Natural killer cell treated with Interleukin-12 subunit alpha and Interleukin-12 subunit beta and Interleukin-15 and Interleukin-18, amount 100 ng/mL, for 72 hours (primary cell): ENCODE measurements around the gene CHRNA5. TPM values are rescaled to one million over a fixed set of nuclear protein-coding genes. Genes with fewer than 3 reads are reported as not detected.
"Not testable (repeated sequence)": the region's sequence is repeated elsewhere in the genome, so short reads cannot be mapped to it uniquely, and the experiment has no call there.

Experiments used
- ATAC-seq, 2 donors: fragments of 150-1000 bp; cut with Tn5 transposase in 1 of 2; sonication (Bioruptor Pico), chemical (Tn5 transposase) in 1 of 2; 2 replicates each; pipeline ENCODE4 v1.10.0; 2021
- DNase-seq: peaks from one replicate; pipeline ENCODE4 v3.0.0; 2022; ENCODE audit warnings: low spot score
- H3K27ac Mint-ChIP-seq, 2 donors: 1 replicate in 1 of 2; 2 replicates in 1 of 2; pipeline ENCODE4 v1.8.0; 2022; ENCODE audit warnings: mixed read lengths in 2 of 2, mild to moderate bottlenecking in 1 of 2, moderate library complexity in 1 of 2
- H3K27me3 Mint-ChIP-seq, 2 donors: 1 replicate in 1 of 2; 2 replicates in 1 of 2; pipeline ENCODE4 v1.8.0; 2022; ENCODE audit warnings: mixed read lengths in 2 of 2
- H3K36me3 Mint-ChIP-seq: one replicate; pipeline ENCODE4 v1.8.0; 2022; ENCODE audit warnings: mixed read lengths
- H3K4me1 Mint-ChIP-seq, 2 donors: 1 replicate in 1 of 2; 2 replicates in 1 of 2; pipeline ENCODE4 v1.8.0; 2022; ENCODE audit warnings: low read depth in 2 of 2, mixed read lengths in 2 of 2, mild to moderate bottlenecking in 1 of 2
- H3K4me3 Mint-ChIP-seq: one replicate; pipeline ENCODE4 v1.8.0; 2022; ENCODE audit warnings: mixed read lengths
- H3K9me3 Mint-ChIP-seq: 2 replicates; pipeline ENCODE4 v1.8.0; 2022; ENCODE audit warnings: mixed read lengths
- total RNA-seq, 2 donors: library from RNA; stranded (reverse); gene quantifications; one replicate each; pipeline ENCODE4 v1.2.3, GENCODE V29; 2022

The CHRNA5 gene
- 1 to 10 TPM; 4.4 to 9.0 TPM for total RNA-seq

DNA sequence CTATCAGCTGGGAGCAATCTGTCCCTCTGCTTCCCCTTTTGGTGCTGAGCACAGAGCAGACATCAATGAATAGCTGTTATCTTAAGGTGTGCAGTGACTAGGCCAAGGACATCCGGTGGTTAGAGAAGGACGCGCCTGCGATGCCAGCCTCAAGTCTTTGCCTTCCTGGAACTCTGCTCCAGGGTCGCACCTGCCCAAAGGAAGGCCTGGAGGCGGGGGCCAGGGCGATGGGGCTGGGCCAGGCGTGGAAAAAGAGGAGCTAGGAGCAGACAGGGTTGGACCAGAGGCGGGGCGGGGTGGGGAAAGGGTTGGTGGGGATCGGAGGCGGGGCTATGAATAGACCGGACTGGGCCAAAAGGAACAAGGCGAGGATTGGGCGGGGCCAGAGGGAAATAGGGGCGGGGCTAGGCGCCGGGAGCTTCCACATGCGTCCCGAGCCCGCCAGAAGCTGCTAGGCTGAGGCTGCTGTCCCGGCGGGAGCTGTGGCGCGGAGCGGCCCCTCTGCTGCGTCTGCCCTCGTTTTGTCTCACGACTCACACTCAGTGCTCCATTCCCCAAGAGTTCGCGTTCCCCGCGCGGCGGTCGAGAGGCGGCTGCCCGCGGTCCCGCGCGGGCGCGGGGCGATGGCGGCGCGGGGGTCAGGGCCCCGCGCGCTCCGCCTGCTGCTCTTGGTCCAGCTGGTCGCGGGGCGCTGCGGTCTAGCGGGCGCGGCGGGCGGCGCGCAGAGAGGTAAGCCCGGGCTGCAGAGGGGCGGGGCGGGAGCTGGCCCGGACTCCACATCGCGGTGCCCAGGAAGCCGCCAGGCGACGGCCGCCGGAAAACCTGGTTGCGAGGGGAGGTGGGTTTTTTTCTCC lies at the start of gene CHRNA5:
TSS of gene CHRNA5 (plus strand) at position 424 of the 854 bp plus-strand sequence. CDS start at position 624, 200 bp downstream.
- ATAC-seq (peak; percentile 94 to 96), DNase-seq (peak; percentile 86)
- H3K27ac Mint-ChIP-seq, result peak within 1 kb of the TSS; percentile 23 to 47
- H3K36me3 Mint-ChIP-seq, result no peaks in the 10 kb centered on the region
- H3K9me3 Mint-ChIP-seq, result no peaks in the 10 kb centered on the region
- H3K27me3 Mint-ChIP-seq, result peaks cover 14% of the 10 kb centered on the region in 2 donors
- H3K4me1 Mint-ChIP-seq, result peaks cover 15 to 23% of the 10 kb centered on the region in 2 donors
- peak within 1 kb of the TSS; percentile 77 for H3K4me3 Mint-ChIP-seq

DNA sequence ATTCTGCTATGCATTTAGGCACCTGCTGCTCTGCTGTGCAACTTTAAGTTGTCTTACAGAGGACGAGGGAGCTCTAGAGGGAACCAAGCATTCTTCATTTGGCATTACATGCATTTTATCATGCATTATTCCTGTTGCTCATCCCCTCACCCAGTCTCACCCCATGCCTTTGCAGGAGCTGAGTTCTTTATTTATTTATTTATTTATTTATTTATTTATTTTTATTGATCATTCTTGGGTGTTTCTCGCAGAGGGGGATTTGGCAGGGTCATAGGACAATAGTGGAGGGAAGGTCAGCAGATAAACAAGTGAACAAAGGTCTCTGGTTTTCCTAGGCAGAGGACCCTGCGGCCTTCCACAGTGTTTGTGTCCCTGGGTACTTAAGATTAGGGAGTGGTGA lies 45.3 kb upstream of the CHRNA5 start:
- H3K36me3 Mint-ChIP-seq, H3K4me1 Mint-ChIP-seq, H3K27ac Mint-ChIP-seq, H3K9me3 Mint-ChIP-seq, H3K4me3 Mint-ChIP-seq, H3K27me3 Mint-ChIP-seq, DNase-seq, ATAC-seq: not testable (repeated sequence)

DNA sequence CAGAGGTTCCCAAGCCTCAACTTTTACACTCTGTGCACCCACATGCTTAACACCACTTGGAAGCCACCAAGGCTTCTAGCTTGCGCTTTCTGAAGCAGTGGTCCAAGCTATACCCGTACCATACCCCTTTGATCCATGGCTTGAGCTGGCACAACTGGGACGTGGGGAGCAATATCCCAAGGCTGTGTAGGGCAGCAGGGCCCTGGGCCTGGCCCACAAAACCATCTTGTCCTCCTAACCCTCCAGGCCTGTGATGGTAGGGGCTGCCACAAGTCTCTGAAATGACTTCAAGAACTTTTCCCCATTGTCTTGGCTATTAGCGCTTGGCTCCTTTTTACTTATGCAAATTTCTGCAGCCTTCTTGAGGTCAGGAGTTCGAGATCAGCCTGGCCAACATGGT lies 41.1 kb upstream of the CHRNA5 start:
- ATAC-seq (no peak), DNase-seq (no peak)
- H3K27ac Mint-ChIP-seq, result no peak overlapping the region
- H3K9me3 Mint-ChIP-seq, result no peaks in the 10 kb centered on the region
- H3K27me3 Mint-ChIP-seq, result peaks cover 0 to 7% of the 10 kb centered on the region in 2 donors
- no peaks in the 10 kb centered on the region for H3K4me1 Mint-ChIP-seq
- no peak overlapping the region for H3K4me3 Mint-ChIP-seq
- H3K36me3 Mint-ChIP-seq, result no peaks in the 10 kb centered on the region

DNA sequence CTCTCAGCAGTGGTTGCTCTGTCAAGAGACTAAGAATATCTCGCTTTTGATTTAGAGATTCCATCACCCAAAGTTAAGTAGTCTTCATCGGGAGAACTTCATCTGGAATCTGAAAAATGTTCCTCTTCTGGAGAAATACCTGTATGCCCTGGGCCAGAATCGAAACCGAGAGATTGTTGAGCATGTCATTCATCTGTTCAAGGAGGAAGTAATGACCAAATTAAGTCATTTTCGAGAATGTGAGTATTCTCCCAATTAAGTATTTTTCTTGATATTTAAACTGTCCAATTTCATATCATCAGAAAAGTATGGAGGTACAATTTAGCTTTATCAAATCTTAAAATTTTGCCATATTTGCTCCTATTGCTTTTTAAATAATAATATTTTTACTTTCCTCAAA lies 38.0 kb upstream of the CHRNA5 start:
- H3K4me3 Mint-ChIP-seq, result no peak overlapping the region
- H3K9me3 Mint-ChIP-seq, result no peaks in the 10 kb centered on the region
- H3K36me3 Mint-ChIP-seq, result no peaks in the 10 kb centered on the region
- no peak for ATAC-seq
- no peak overlapping the region for H3K27ac Mint-ChIP-seq
- no peak for DNase-seq
- peaks cover 0 to 7% of the 10 kb centered on the region in 2 donors for H3K27me3 Mint-ChIP-seq
- no peaks in the 10 kb centered on the region for H3K4me1 Mint-ChIP-seq

DNA sequence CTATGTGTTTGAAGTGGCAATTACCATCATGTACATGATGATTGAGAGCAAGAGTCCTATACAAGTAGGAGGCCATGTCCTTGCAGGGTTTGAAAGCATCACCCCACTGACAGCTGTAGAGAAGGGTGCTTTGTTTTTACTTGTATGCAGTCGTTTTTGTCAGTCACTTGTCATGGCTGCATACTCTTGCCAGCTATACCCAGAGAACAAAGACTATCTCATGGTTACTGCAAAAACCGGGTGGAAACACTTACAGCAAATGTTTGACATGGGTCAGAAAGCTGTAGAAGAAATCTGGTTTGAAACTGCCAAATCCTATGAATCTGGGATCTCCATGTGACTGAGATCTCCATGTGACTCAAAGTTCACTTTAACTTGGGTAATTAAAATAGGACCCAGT lies 32.0 kb upstream of the CHRNA5 start:
- DNase-seq, result no peak
- Mint-ChIP-seq H3K4me1 (no peaks in the 10 kb centered on the region), H3K4me3 (no peak overlapping the region), H3K27ac (no peak overlapping the region), H3K27me3 (no peaks in the 10 kb centered on the region), H3K9me3 (no peaks in the 10 kb centered on the region), H3K36me3 (no peaks in the 10 kb centered on the region)
- ATAC-seq, result no peak

DNA sequence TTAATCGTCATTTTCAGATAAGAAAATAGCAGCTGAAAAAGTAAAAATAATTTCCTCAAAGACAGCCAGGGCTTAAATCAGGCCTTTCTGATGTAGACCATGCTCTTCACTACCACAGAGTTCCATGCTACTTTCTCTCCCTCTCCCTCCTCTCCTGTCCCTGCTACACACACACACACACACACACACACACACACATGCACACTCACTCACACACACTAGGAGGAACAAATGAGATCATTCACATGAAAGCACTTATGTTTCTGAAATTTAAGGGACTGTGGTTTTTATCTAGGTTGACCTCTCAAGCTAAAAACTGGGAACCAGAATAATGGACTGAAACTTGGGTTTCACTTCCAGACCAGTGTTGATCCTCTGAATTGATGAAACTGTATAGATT lies 29.2 kb upstream of the CHRNA5 start:
- no peaks in the 10 kb centered on the region for H3K27me3 Mint-ChIP-seq
- DNase-seq (no peak), ATAC-seq (no peak)
- peaks cover 4 to 9% of the 10 kb centered on the region in 2 donors for H3K4me1 Mint-ChIP-seq
- no peaks in the 10 kb centered on the region for H3K9me3 Mint-ChIP-seq
- peaks cover 4% of the 10 kb centered on the region for H3K36me3 Mint-ChIP-seq
- no peak overlapping the region for H3K27ac Mint-ChIP-seq
- H3K4me3 Mint-ChIP-seq, result no peak overlapping the region

DNA sequence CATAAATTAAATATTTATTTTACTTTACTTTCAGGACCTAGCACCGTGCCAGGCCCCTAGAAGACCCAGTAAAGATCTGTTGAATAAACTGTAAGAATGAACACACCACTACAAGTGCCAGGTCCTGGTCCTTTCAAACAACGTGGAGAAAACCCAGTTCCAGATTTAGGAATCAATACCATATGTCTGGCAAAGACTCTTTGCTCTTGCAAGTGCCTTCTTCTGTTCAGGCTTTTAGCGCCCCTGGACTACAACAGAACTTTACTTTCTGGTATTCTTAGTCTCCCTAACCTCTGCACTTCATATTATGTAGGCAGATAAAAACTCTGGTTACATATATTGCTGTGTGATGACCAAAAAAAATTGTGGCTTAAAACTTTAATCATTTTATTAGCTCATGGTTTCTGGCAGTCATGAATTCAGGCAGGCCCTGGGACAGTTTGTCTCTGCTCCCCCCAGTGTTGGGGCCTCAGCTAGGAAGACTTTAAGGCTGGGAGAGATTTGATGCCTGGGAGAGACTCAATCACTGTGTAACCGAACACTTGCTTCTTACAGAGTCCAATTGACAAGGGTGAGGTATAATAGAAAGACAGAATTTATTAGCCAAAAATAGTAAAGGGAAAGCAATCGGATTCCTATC lies 27.9 kb upstream of the CHRNA5 start:
- H3K9me3 Mint-ChIP-seq, result no peaks in the 10 kb centered on the region
- no peak overlapping the region for H3K27ac Mint-ChIP-seq
- no peak overlapping the region for H3K4me3 Mint-ChIP-seq
- ATAC-seq (no peak), DNase-seq (no peak)
- H3K4me1 Mint-ChIP-seq, result peaks cover 11 to 22% of the 10 kb centered on the region in 2 donors
- H3K36me3 Mint-ChIP-seq, result peaks cover 16% of the 10 kb centered on the region
- H3K27me3 Mint-ChIP-seq, result no peaks in the 10 kb centered on the region

DNA sequence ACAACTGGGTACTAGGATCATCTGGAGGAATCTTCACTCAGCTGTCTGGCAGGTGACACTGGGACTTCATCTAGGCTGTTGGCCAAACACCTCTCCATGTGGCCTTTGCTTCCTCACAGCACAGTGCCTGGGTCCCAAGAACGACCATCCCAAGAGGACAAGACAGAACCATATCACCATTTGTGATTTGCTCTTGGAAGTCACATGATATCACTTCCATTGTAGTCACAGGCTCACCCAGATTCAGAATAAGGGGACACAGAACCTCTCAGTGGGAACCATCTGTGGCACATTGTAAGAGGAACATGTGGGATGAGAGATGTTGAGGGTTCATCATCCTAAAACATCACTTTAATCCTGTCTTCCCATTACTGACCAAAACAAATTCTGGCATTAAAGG lies 27.0 kb upstream of the CHRNA5 start:
- Mint-ChIP-seq H3K27ac (no peak overlapping the region), H3K36me3 (peaks cover 21% of the 10 kb centered on the region), H3K4me3 (no peak overlapping the region), H3K4me1 (peaks cover 18 to 29% of the 10 kb centered on the region in 2 donors), H3K27me3 (no peaks in the 10 kb centered on the region), H3K9me3 (no peaks in the 10 kb centered on the region)
- ATAC-seq, result no peak
- no peak for DNase-seq

DNA sequence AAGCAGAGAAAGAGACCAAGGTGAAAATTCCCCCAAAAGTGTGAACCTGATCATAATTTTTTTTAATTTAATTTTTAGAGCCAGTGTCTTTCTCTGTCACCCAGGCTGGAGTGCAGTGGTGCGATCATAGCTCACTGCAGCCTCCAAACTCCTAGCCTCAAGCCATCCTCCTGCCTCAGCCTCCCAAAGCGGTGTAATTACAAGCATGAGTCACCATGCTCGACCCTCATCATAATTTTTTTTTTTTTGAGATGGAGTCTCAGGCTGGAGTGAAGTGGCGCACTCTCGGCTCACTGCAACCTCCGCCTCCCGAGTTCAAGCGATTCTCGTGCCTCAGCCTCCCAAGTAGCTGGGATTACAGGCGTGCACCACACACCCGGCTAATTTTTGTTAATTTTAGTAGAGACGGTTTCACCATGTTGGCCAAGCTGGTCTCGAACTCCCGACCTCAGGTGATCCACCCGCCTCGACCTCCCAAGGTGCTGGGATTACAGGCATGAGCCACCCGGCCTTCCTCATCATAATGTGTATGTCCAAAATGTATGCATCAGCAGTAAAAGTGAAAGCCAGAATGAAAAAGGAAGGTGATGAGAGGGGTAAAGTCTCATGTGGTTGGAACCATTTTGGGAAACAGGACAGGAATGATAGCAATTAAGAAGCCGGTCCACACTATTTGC lies 25.7 kb upstream of the CHRNA5 start:
- not testable (repeated sequence) for ATAC-seq, DNase-seq, H3K27me3 Mint-ChIP-seq, H3K9me3 Mint-ChIP-seq
- Mint-ChIP-seq H3K4me3 (peak overlapping the region; percentile 98), H3K4me1 (peaks cover 20 to 34% of the 10 kb centered on the region in 2 donors), H3K27ac (peak overlapping the region; percentile 93 to 96), H3K36me3 (peaks cover 21% of the 10 kb centered on the region)

DNA sequence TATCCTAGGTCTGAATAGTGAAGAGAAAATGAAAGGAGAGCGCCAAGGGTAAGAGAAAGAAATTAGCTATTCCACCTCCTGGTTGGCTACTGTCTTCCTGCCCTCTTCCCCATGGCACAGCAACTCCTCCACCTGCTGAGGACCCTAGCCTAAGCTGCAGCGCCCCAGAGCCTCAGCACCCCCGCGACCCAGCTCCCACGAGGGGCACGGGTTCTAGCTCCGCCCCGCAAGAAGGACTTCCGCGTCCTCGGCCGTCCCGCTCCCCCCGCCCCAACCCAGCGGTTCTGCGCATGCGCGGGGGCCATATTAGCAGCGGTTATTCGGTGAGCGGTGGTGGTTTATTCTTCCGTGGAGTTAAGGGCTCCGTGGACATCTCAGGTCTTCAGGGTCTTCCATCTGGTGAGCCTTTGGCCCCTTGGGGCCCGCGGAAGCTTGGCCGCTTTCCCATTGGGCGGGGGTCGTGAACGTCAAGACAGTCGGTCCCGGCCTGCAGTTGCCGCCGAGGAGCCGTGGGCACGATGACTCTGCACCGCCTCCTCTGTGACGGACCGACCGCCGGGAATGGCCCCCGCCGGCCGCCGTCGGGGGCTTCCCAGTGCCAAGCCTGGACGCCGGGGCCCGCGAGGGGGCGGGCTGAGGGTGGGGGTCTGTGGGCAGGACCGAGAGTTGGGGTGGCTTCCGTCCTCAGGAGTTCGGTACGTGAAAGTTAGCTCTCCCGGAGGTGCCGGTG lies 25.0 kb upstream of the CHRNA5 start, which contains the start of gene PSMA4:
TSS of gene PSMA4 (plus strand) at position 304 of the 730 bp plus-strand sequence. CDS start 1,484 bp downstream, outside the sequence.
- peak; percentile 94 for DNase-seq
- H3K9me3 Mint-ChIP-seq, result no peaks in the 10 kb centered on the region
- peaks cover 20 to 34% of the 10 kb centered on the region in 2 donors for H3K4me1 Mint-ChIP-seq

DNA sequence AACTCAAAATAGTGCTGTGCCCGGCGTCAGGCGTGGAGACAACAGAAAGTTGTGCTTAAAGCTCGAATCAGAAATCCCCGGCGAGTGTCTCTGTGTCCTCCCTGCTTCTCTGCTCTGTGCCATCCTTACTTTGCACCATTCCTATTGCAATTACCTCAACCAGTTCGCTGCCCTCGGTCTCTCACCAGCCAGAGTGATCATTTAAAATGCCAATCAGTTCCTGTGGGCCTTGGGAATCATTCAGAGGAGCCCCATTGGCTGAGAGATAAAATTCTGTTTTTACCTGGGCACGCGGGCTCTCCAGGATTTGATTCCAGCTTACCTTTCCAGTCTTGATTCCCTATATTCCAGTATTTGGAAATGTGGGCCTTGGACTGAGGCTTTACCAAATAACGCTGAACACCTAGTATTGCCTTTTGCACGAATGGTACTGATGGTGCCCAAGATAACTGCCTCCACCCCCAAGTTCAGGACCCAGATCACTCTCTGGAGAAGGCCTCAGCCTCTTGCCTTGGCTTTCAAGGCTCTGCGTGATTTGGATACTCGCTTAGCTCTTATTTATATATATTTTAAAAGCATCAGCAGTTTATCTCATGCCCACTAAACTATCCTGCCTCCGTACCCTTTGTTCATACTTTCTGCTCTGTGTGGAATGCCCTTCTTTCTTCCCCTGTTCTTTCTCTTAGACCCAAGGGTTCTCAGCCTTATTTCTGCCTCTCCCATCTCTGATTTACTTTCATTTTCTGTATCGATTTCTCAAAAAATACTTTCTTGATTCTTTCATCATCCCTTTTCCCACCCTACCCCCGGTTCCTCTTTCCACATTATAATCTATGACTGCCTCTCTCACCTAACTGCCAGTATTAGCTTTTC lies 24.2 kb upstream of the CHRNA5 start:
- Mint-ChIP-seq H3K9me3 (no peaks in the 10 kb centered on the region), H3K36me3 (peaks cover 21% of the 10 kb centered on the region), H3K27me3 (no peaks in the 10 kb centered on the region), H3K4me3 (peak overlapping the region; percentile 98), H3K4me1 (peaks cover 20 to 34% of the 10 kb centered on the region in 2 donors), H3K27ac (peak overlapping the region; percentile 93 to 96)
- no peak for DNase-seq
- ATAC-seq, result peak in 1 of 2 donors; percentile 46

More for the DNA sequence above, 25.0 kb upstream of the CHRNA5 start, which contains the start of gene PSMA4:
- peak; percentile 92 to 93 for ATAC-seq
- H3K27ac Mint-ChIP-seq, result peak within 1 kb of the TSS; percentile 93 to 96
- no peaks in the 10 kb centered on the region for H3K27me3 Mint-ChIP-seq
- peaks cover 21% of the 10 kb centered on the region for H3K36me3 Mint-ChIP-seq
- peak within 1 kb of the TSS; percentile 98 for H3K4me3 Mint-ChIP-seq

DNA sequence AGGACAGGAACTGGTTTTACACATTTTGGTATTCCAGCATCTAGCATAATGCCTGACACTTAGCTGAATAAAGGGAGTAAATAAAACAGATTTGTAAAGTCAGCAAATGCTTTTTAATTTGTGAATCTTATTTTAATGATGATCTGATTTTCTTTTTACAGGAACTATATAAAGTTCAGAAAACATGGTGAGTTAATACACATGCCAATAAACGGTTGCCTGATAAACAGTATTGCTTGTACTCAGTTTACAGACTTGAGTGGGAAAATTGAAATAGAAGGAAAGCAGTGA lies 23.6 kb upstream of the CHRNA5 start:
- H3K36me3 Mint-ChIP-seq, result peaks cover 21% of the 10 kb centered on the region
- DNase-seq (no peak), ATAC-seq (no peak)
- peak overlapping the region; percentile 93 to 96 for H3K27ac Mint-ChIP-seq
- no peaks in the 10 kb centered on the region for H3K27me3 Mint-ChIP-seq
- H3K4me1 Mint-ChIP-seq, result peaks cover 20 to 34% of the 10 kb centered on the region in 2 donors
- H3K4me3 Mint-ChIP-seq, result peak overlapping the region; percentile 98
- no peaks in the 10 kb centered on the region for H3K9me3 Mint-ChIP-seq
